Body of pancreas (tissue), 4 donors: ENCODE data around the gene APLP1. TPM values are rescaled to one million over a fixed set of nuclear protein-coding genes. Genes with fewer than 3 reads are reported as not detected.

Source experiments
- ATAC-seq: fragments of 150-250 bp; one replicate; pipeline ENCODE4 v1.9.1; 2016
- DNase-seq, 4 donors: peaks; one replicate each; pipeline ENCODE4 v3.0.0-alpha.2; 2019
- H3K27ac ChIP-seq, 4 donors: fragments of 200-600 bp; sonication (generic); 1 replicate in 3 of 4; 2 replicates in 1 of 4; pipeline versions ENCODE4 v1.5.1 to v1.6.1; 2016 to 2019; ENCODE audit warnings: mild to moderate bottlenecking in 1 of 4, mixed read lengths in 1 of 4, moderate library complexity in 1 of 4
- H3K27me3 ChIP-seq, 2 donors: fragments of 200-600 bp; sonication (generic); one replicate each; pipeline ENCODE4 v1.6.0; 2016; ENCODE audit warnings: mild to moderate bottlenecking in 1 of 2
- H3K36me3 ChIP-seq, 2 donors: fragments of 200-600 bp; sonication (generic); replicated peaks in 1 of 2; 2 replicates each; pipeline ENCODE4 v1.5.1; 2016; ENCODE audit warnings: low read depth in 2 of 2; ENCODE audit not compliant: insufficient read depth in 1 of 2
- H3K4me1 ChIP-seq: fragments of 200-600 bp; sonication (generic); one replicate; pipeline ENCODE4 v1.6.0; 2016
- H3K4me3 ChIP-seq, 2 donors: fragments of 200-600 bp; sonication (generic); 1 replicate in 1 of 2; 2 replicates in 1 of 2; pipeline ENCODE4 v1.5.1; 2016 to 2019
- H3K9me3 ChIP-seq, 3 donors: fragments of 200-600 bp; sonication (generic); 1 replicate in 2 of 3; 2 replicates in 1 of 3; pipeline ENCODE4 v1.5.1; 2016
- CTCF ChIP-seq, 7 experiments: fragments of 450-650 bp in 4 of 7; fragments of 200-600 bp in 3 of 7; sonication (generic) in 3 of 7; IDR thresholded peaks; one replicate each; pipeline ENCODE4 v1.5.1; 2016 to 2019; ENCODE audit warnings: antibody characterized with exemption in 7 of 7
- POLR2A ChIP-seq, 3 donors: fragments of 450-650 bp; IDR thresholded peaks; one replicate each; pipeline ENCODE4 v1.6.1; 2016; ENCODE audit warnings: antibody characterized with exemption in 3 of 3, mild to moderate bottlenecking in 2 of 3
- WGBS, 2 donors: methylation state at CpG; one replicate each; pipeline ENCODE4 v1.1.5; 2017; 5-methylcytosine and 5-hydroxymethylcytosine counted together
- intact Hi-C: fragments of 100-400 bp; cut with DNase I; formaldehyde crosslinking; loops from one replicate; pipeline ENCODE4 v1.15.1; 2023
- total RNA-seq, 2 donors: library from RNA; depleted of rRNA; stranded (reverse); fragments of >200 nt; gene quantifications; one replicate each; pipeline ENCODE4 v1.1.0, GENCODE V29; 2016

Gene APLP1
- total RNA-seq, 2 donors from 2014 or later = 40.9 to 47.0 TPM

- Histone ChIP-seq H3K27ac (no peak overlapping the region), H3K27me3 (no peaks in the 10 kb centered on the region), H3K4me1 (peaks cover 26% of the 10 kb centered on the region), H3K9me3 (no peaks in the 10 kb centered on the region), H3K4me3 (no peak overlapping the region), H3K36me3 (no peaks in the 10 kb centered on the region)
- DNase-seq (no peak), ATAC-seq (no peak)
- intact Hi-C loops = no loop called here
- WGBS, 2 donors = 69 to 87% methylated on average over 5 of the region's 5 CpGs
- no peak for TF ChIP-seq CTCF (IDR thresholded peaks at IDR 0.05)
- TF ChIP-seq POLR2A (IDR thresholded peaks at IDR 0.05) = no peak
Measured at GRCh38 chr19:35872180-35872579, 3.8 kb downstream of the APLP1 start.

- intact Hi-C loops = no loop called here
- no peaks in the 10 kb centered on the region for H3K27me3 ChIP-seq
- H3K4me1 ChIP-seq = peaks cover 15% of the 10 kb centered on the region
- ATAC-seq (no peak), DNase-seq (no peak)
- no peak overlapping the region for H3K27ac ChIP-seq
- TF ChIP-seq CTCF (IDR thresholded peaks at IDR 0.05) = no peak
- no peak for TF ChIP-seq POLR2A (IDR thresholded peaks at IDR 0.05)
- WGBS, 2 donors = 93 to 94% methylated on average over 29 to 32 of the region's 32 CpGs
- no peaks in the 10 kb centered on the region for H3K9me3 ChIP-seq
- H3K36me3 ChIP-seq = no peaks in the 10 kb centered on the region
- no peak overlapping the region for H3K4me3 ChIP-seq
Measured at GRCh38 chr19:35874392-35874930, 6.1 kb downstream of the APLP1 start.

- ATAC-seq (no peak), DNase-seq (no peak)
- Histone ChIP-seq H3K36me3 (no peaks in the 10 kb centered on the region), H3K4me1 (peaks cover 13% of the 10 kb centered on the region), H3K27ac (peak overlapping the region; percentile 59 to 84 (median 70)), H3K4me3 (no peak overlapping the region), H3K9me3 (no peaks in the 10 kb centered on the region), H3K27me3 (no peaks in the 10 kb centered on the region)
- 67% methylated on average over 9 to 20 of the region's 23 CpGs for WGBS, 2 donors
- intact Hi-C loops = no loop called here
- TF ChIP-seq CTCF (IDR thresholded peaks at IDR 0.05) = no peak
- TF ChIP-seq POLR2A (IDR thresholded peaks at IDR 0.05) = no peak
Measured at GRCh38 chr19:35879068-35879467, 10.7 kb downstream of the APLP1 start.

- WGBS, 2 donors = 1 to 9% methylated on average over 13 to 28 of the region's 28 CpGs
- H3K4me1 ChIP-seq = peaks cover 13% of the 10 kb centered on the region
- DNase-seq (peak; percentile 97 to 98 (median 98)), ATAC-seq (peak; percentile 99)
- peak overlapping the region; percentile 59 to 84 (median 70) for H3K27ac ChIP-seq
- no peak overlapping the region for H3K4me3 ChIP-seq
- TF ChIP-seq POLR2A (IDR thresholded peaks at IDR 0.05) (no peak), CTCF (IDR thresholded peaks at IDR 0.05) (no peak)
- intact Hi-C loops = no loop called here
- H3K27me3 ChIP-seq = no peaks in the 10 kb centered on the region
- H3K36me3 ChIP-seq = no peaks in the 10 kb centered on the region
- H3K9me3 ChIP-seq = no peaks in the 10 kb centered on the region
Measured at GRCh38 chr19:35879770-35880317, 11.5 kb downstream of the APLP1 start.
